K562 (cell line): ENCODE data around the gene A2ML1.
"Not testable (repeated sequence)": the region's sequence is repeated elsewhere in the genome, so short reads cannot be mapped to it uniquely, and the experiment has no call there.

ENCODE experiments used
- CBFB ChIP-seq: sonication (generic); formaldehyde crosslinking; IDR thresholded peaks from 2 replicates; pipeline ENCODE4 v1.4.0; 2020; ENCODE audit warnings: mild to moderate bottlenecking, missing genetic modification reagents
- CREM ChIP-seq: IDR thresholded peaks from 2 replicates; pipeline ENCODE4 v1.6.1; 2014; ENCODE audit warnings: antibody characterized with exemption, low read depth
- FOXA1 ChIP-seq: fragments of 450-650 bp; IDR thresholded peaks from 2 replicates; pipeline ENCODE4 v1.6.1; 2016; ENCODE audit warnings: mild to moderate bottlenecking, borderline replicate concordance
- RAD21 ChIP-seq, 2 experiments: fragments of 250-450 bp in 1 of 2; fragments of 450-650 bp in 1 of 2; sonication (Bioruptor Pico) in 1 of 2; formaldehyde crosslinking in 1 of 2; IDR thresholded peaks in 1 of 2; conservative IDR thresholded peaks in 1 of 2; 2 replicates each; pipeline versions ENCODE4 v1.4.0 to v1.8.0; 2020 to 2022; ENCODE audit warnings: mild to moderate bottlenecking in 2 of 2, moderate library complexity in 1 of 2
- RUNX1 ChIP-seq: sonication (generic); IDR thresholded peaks from 2 replicates; pipeline ENCODE4 v1.6.1; 2016; ENCODE audit warnings: antibody characterized with exemption, low read depth
- SMC3 ChIP-seq: conservative IDR thresholded peaks from 2 replicates; pipeline ENCODE4 v1.6.1; 2011; ENCODE audit warnings: low read depth, low read length, improper control_type of control experiment; ENCODE audit not compliant: insufficient read depth

DNA sequence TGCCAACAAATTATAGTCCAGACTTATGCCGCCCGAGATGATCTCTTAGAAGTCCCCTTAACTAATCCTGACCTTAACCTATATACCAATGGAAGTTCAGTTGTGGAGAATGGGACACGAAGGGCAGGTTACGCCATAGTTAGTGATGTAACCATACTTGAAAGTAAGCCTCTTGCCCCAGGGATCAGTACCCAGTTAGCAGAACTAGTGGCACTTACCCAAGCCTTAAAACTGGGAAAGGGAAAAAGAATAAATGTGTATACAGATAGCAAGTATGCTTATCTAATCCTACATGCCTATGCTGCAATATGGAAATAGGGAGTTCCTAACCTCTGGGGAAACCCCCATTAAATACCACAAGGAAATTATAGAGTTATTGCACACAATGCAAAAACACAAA is 29.2 kb upstream of the A2ML1 start:
- not testable (repeated sequence) for TF ChIP-seq CREM; SMC3; RUNX1; CBFB (CRISPR knock-in tag); RAD21 (CRISPR knock-in tag; conservative IDR thresholded peaks at IDR 0.05 in 1 of 2, IDR thresholded peaks at IDR 0.05 in 1 of 2); FOXA1
